Astrocyte (in vitro differentiated cells and primary cell): Measurements from ENCODE around the gene TPP1. TPM values are rescaled to one million over a fixed set of nuclear protein-coding genes. Genes with fewer than 3 reads are reported as not detected.

Experiments
- DNase-seq: peaks from one replicate; pipeline ENCODE4 v3.0.0-alpha.2; 2010; ENCODE audit warnings: low read depth
- FAIRE-seq: peaks from 2 replicates; lab custom pipeline; 2011; peaks lifted over from hg19 to GRCh38; lab: Jason Lieb, UNC
- H2AFZ ChIP-seq: 2 replicates; pipeline ENCODE4 v1.6.0; 2012; ENCODE audit warnings: low read depth, low read length, inconsistent platforms
- H3K27ac ChIP-seq: 2 replicates; pipeline ENCODE4 v1.5.1; 2011; ENCODE audit warnings: low read depth, low read length, inconsistent platforms
- H3K27me3 ChIP-seq: 2 replicates; pipeline ENCODE4 v1.6.0; 2011; ENCODE audit warnings: low read length, inconsistent platforms; ENCODE audit not compliant: insufficient read depth
- H3K36me3 ChIP-seq: 2 replicates; pipeline ENCODE4 v1.5.1; 2011; ENCODE audit warnings: low read length, inconsistent platforms; ENCODE audit not compliant: insufficient read depth
- H3K4me1 ChIP-seq: 2 replicates; pipeline ENCODE4 v1.5.1; 2011; ENCODE audit warnings: low read length, inconsistent platforms; ENCODE audit not compliant: insufficient read depth
- H3K4me2 ChIP-seq: 2 replicates; pipeline ENCODE4 v1.6.0; 2012; ENCODE audit warnings: low read length, inconsistent platforms
- H3K4me3 ChIP-seq: 2 replicates; pipeline ENCODE4 v1.5.1; 2011; ENCODE audit warnings: low read depth, mild to moderate bottlenecking, low read length, inconsistent platforms; ENCODE audit not compliant: insufficient read depth
- H3K79me2 ChIP-seq: 2 replicates; pipeline ENCODE4 v1.6.0; 2012; ENCODE audit warnings: mild to moderate bottlenecking, low read length, inconsistent platforms; ENCODE audit not compliant: insufficient read depth
- H3K9ac ChIP-seq: 2 replicates; pipeline ENCODE4 v1.6.0; 2012; ENCODE audit warnings: mild to moderate bottlenecking, low read length, inconsistent platforms
- H3K9me3 ChIP-seq: 2 replicates; pipeline ENCODE4 v1.5.1; 2012; ENCODE audit warnings: low read depth, mild to moderate bottlenecking, low read length, inconsistent platforms; ENCODE audit not compliant: insufficient read depth
- H4K20me1 ChIP-seq: 2 replicates; pipeline ENCODE4 v1.6.0; 2012; ENCODE audit warnings: low read length, inconsistent platforms; ENCODE audit not compliant: insufficient read depth
- H3K27ac Mint-ChIP-seq: one replicate; pipeline ENCODE4 v1.8.0; 2021; ENCODE audit warnings: mild to moderate bottlenecking, mixed read lengths; ENCODE audit not compliant: unreplicated experiment
- H3K27me3 Mint-ChIP-seq: one replicate; pipeline ENCODE4 v1.8.0; 2021; ENCODE audit warnings: low read depth, mixed read lengths; ENCODE audit not compliant: unreplicated experiment
- H3K36me3 Mint-ChIP-seq: one replicate; pipeline ENCODE4 v1.8.0; 2021; ENCODE audit warnings: low read depth, mixed read lengths; ENCODE audit not compliant: unreplicated experiment
- H3K4me1 Mint-ChIP-seq: one replicate; pipeline ENCODE4 v1.8.0; 2021; ENCODE audit warnings: low read depth, mixed read lengths; ENCODE audit not compliant: unreplicated experiment
- H3K4me3 Mint-ChIP-seq: one replicate; pipeline ENCODE4 v1.8.0; 2021; ENCODE audit warnings: mild to moderate bottlenecking, moderate library complexity, mixed read lengths; ENCODE audit not compliant: unreplicated experiment
- H3K9me3 Mint-ChIP-seq: one replicate; pipeline ENCODE4 v1.8.0; 2021; ENCODE audit warnings: mild to moderate bottlenecking, mixed read lengths; ENCODE audit not compliant: unreplicated experiment
- CTCF ChIP-seq: IDR thresholded peaks from 2 replicates; pipeline ENCODE4 v1.5.1; 2011; ENCODE audit warnings: low read depth, mild to moderate bottlenecking, inconsistent platforms, low read length, moderate library complexity; ENCODE audit not compliant: insufficient read depth
- EZH2 ChIP-seq: IDR thresholded peaks from 2 replicates; pipeline ENCODE4 v1.6.1; 2012; ENCODE audit warnings: mild to moderate bottlenecking, low read length, inconsistent platforms; ENCODE audit not compliant: insufficient read depth
- total RNA-seq: library from RNA; stranded (reverse); gene quantifications from 2 replicates; pipeline ENCODE4 v1.2.1, GENCODE V29; 2021

The TPP1 gene
- total RNA-seq, 1 donor from 2014 or later = 43.4 TPM

GRCh38 chr11:6609502-6610015 is 9.7 kb downstream of the TPP1 start:
- Histone ChIP-seq H3K4me3 (no peak overlapping the region), H3K79me2 (peaks cover 72% of the 10 kb centered on the region), H3K9me3 (no peaks in the 10 kb centered on the region), H2AFZ (no peak overlapping the region), H3K27ac (no peak overlapping the region), H3K27me3 (no peaks in the 10 kb centered on the region), H3K36me3 (peaks cover 38% of the 10 kb centered on the region), H3K4me2 (peak overlapping the region; percentile 97), H3K4me1 (peaks cover 60% of the 10 kb centered on the region), H3K9ac (no peak overlapping the region), H4K20me1 (peaks cover 13% of the 10 kb centered on the region)
- Mint-ChIP-seq H3K4me1 (peaks cover 38% of the 10 kb centered on the region), H3K27me3 (no peaks in the 10 kb centered on the region), H3K27ac (peak overlapping the region; percentile 67), H3K36me3 (peaks cover 20% of the 10 kb centered on the region), H3K4me3 (peak overlapping the region; percentile 55), H3K9me3 (no peaks in the 10 kb centered on the region)
- no peak for FAIRE-seq
- no peak for TF ChIP-seq EZH2
- no peak for TF ChIP-seq CTCF
- no peak for DNase-seq

GRCh38 chr11:6608726-6609501 is 10.3 kb downstream of the TPP1 start:
- no peak for DNase-seq
- Mint-ChIP-seq H3K36me3 (peaks cover 20% of the 10 kb centered on the region), H3K4me1 (peaks cover 38% of the 10 kb centered on the region), H3K9me3 (no peaks in the 10 kb centered on the region), H3K27ac (peak overlapping the region; percentile 56), H3K27me3 (no peaks in the 10 kb centered on the region), H3K4me3 (no peak overlapping the region)
- peak overlapping the region; percentile 97 for H3K4me2 ChIP-seq
- peaks cover 60% of the 10 kb centered on the region for H3K4me1 ChIP-seq
- TF ChIP-seq EZH2 (no peak), CTCF (no peak)
- H3K4me3 ChIP-seq = no peak overlapping the region
- no peaks in the 10 kb centered on the region for H3K27me3 ChIP-seq
- peaks cover 79% of the 10 kb centered on the region for H3K79me2 ChIP-seq
- peaks cover 38% of the 10 kb centered on the region for H3K36me3 ChIP-seq
- peak overlapping the region; percentile 29 for H3K27ac ChIP-seq
- no peak overlapping the region for H2AFZ ChIP-seq
- no peak for FAIRE-seq
- H4K20me1 ChIP-seq = peaks cover 13% of the 10 kb centered on the region
- no peaks in the 10 kb centered on the region for H3K9me3 ChIP-seq
- peak overlapping the region; percentile 1 for H3K9ac ChIP-seq

DNA sequence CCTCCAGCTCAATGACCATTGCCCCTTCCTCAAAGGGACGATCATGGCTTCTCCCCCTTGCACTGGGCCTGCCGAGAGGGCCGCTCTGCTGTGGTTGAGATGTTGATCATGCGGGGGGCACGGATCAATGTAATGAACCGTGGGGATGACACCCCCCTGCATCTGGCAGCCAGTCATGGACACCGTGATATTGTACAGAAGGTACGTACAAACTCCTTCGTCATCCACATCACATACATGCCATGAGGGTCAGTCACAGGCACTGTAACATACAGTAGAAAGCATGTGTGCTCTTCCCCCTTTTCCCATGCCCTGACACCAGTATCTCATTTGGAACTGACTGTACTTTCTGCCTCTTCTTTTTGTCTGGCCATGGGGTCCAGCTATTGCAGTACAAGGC is 11.2 kb downstream of the TPP1 start:
- Mint-ChIP-seq H3K4me1 (peaks cover 38% of the 10 kb centered on the region), H3K4me3 (no peak overlapping the region), H3K9me3 (no peaks in the 10 kb centered on the region), H3K27ac (peak overlapping the region; percentile 62), H3K36me3 (peaks cover 20% of the 10 kb centered on the region), H3K27me3 (no peaks in the 10 kb centered on the region)
- peak overlapping the region; percentile 97 for H3K4me2 ChIP-seq
- H2AFZ ChIP-seq = no peak overlapping the region
- H3K4me3 ChIP-seq = no peak overlapping the region
- peaks cover 58% of the 10 kb centered on the region for H3K4me1 ChIP-seq
- H3K79me2 ChIP-seq = peaks cover 88% of the 10 kb centered on the region
- H3K27me3 ChIP-seq = no peaks in the 10 kb centered on the region
- H4K20me1 ChIP-seq = peaks cover 14% of the 10 kb centered on the region
- peak overlapping the region; percentile 29 for H3K27ac ChIP-seq
- no peak for TF ChIP-seq EZH2
- no peak for TF ChIP-seq CTCF
- H3K36me3 ChIP-seq = peaks cover 38% of the 10 kb centered on the region
- FAIRE-seq (no peak), DNase-seq (no peak)
- H3K9ac ChIP-seq = peak overlapping the region; percentile 14
- H3K9me3 ChIP-seq = no peaks in the 10 kb centered on the region
